Neural cell (in vitro differentiated cells): ENCODE results near the gene ACAA1. TPM values are rescaled to one million over a fixed set of nuclear protein-coding genes. Genes with fewer than 3 reads are reported as not detected.

ENCODE experiments used
- H2AFZ ChIP-seq: fragments of 200-600, 300-800 bp; sonication (generic), shearing (Covaris generic); 2 replicates; pipeline ENCODE4 v1.6.0; 2014; ENCODE audit warnings: low read depth, mild to moderate bottlenecking, antibody characterized with exemption, low read length, moderate library complexity
- H3F3A ChIP-seq: fragments of 200-600 bp; shearing (Covaris generic); 2 replicates; pipeline ENCODE4 v1.6.1; 2016; ENCODE audit warnings: mild to moderate bottlenecking, moderate library complexity, mixed read lengths, antibody characterized with exemption, low read length; ENCODE audit not compliant: insufficient read depth, poor library complexity, severe bottlenecking
- H3K27ac ChIP-seq: fragments of 200-600, 300-800 bp; sonication (generic), shearing (Covaris generic); 2 replicates; pipeline ENCODE4 v1.5.1; 2014; ENCODE audit warnings: mild to moderate bottlenecking, low read length, moderate library complexity
- H3K27me3 ChIP-seq: fragments of 300-800, 200-600 bp; sonication (generic), shearing (Covaris generic); 2 replicates; pipeline ENCODE4 v1.6.0; 2014; ENCODE audit warnings: mild to moderate bottlenecking, low read depth, low read length, moderate library complexity; ENCODE audit not compliant: insufficient read depth
- H3K36me3 ChIP-seq: fragments of 300-800, 200-600 bp; sonication (generic), shearing (Covaris generic); 2 replicates; pipeline ENCODE4 v1.5.1; 2014; ENCODE audit warnings: mild to moderate bottlenecking, antibody characterized with exemption, low read length, moderate library complexity; ENCODE audit not compliant: insufficient read depth
- H3K4me2 ChIP-seq: fragments of 300-800, 200-600 bp; sonication (generic), shearing (Covaris generic); 2 replicates; pipeline ENCODE4 v1.6.0; 2014; ENCODE audit warnings: mild to moderate bottlenecking, low read length
- H3K4me3 ChIP-seq: fragments of 300-800, 200-600 bp; sonication (generic), shearing (Covaris generic); 2 replicates; pipeline ENCODE4 v1.5.1; 2014; ENCODE audit warnings: mild to moderate bottlenecking, low read length, moderate library complexity
- H3K79me2 ChIP-seq: fragments of 200-600 bp; shearing (Covaris generic); replicated peaks from 2 replicates; pipeline ENCODE4 v1.6.0; 2014; ENCODE audit warnings: mild to moderate bottlenecking, low read length, moderate library complexity; ENCODE audit not compliant: insufficient read depth
- H3K9ac ChIP-seq: fragments of 300-800, 200-600 bp; sonication (generic), shearing (Covaris generic); 2 replicates; pipeline ENCODE4 v1.6.1; 2016; ENCODE audit warnings: mild to moderate bottlenecking, low read length, mixed read lengths
- H3K9me2 ChIP-seq: fragments of 200-600 bp; shearing (Covaris generic); 2 replicates; pipeline ENCODE4 v1.6.1; 2016; ENCODE audit warnings: mild to moderate bottlenecking, low read length, mixed read lengths; ENCODE audit not compliant: insufficient read depth
- H3K9me3 ChIP-seq: fragments of 200-600, 300-800 bp; sonication (generic), shearing (Covaris generic); 2 replicates; pipeline ENCODE4 v1.6.1; 2016; ENCODE audit warnings: mild to moderate bottlenecking, mixed run types, low read length, moderate library complexity, mixed read lengths
- H4K20me1 ChIP-seq: fragments of 200-600 bp; shearing (Covaris generic); 2 replicates; pipeline ENCODE4 v1.6.1; 2016; ENCODE audit warnings: mild to moderate bottlenecking, mixed run types; ENCODE audit not compliant: insufficient read depth
- EP300 ChIP-seq: fragments of 450-650 bp; conservative IDR thresholded peaks from 2 replicates; pipeline ENCODE4 v1.6.1; 2014; ENCODE audit warnings: antibody characterized with exemption, mild to moderate bottlenecking, moderate library complexity; ENCODE audit not compliant: poor library complexity, severe bottlenecking
- EZH2 ChIP-seq: fragments of 200-600, 300-800 bp; shearing (Covaris generic), sonication (generic); IDR thresholded peaks from 2 replicates; pipeline ENCODE4 v1.6.1; 2014; ENCODE audit warnings: antibody characterized with exemption, low read length, borderline replicate concordance, mild to moderate bottlenecking; ENCODE audit not compliant: insufficient read depth, poor library complexity, severe bottlenecking
- MXI1 ChIP-seq: fragments of 450-650 bp; conservative IDR thresholded peaks from 2 replicates; pipeline ENCODE4 v1.6.1; 2014; ENCODE audit warnings: antibody characterized with exemption, mild to moderate bottlenecking; ENCODE audit not compliant: poor library complexity, severe bottlenecking
- POLR2AphosphoS5 ChIP-seq: IDR thresholded peaks from 2 replicates; pipeline ENCODE4 v1.6.1; 2012
- RAD21 ChIP-seq: fragments of 450-650 bp; conservative IDR thresholded peaks from 2 replicates; pipeline ENCODE4 v1.6.1; 2014; ENCODE audit warnings: antibody characterized with exemption, mild to moderate bottlenecking, moderate library complexity
- REST ChIP-seq: IDR thresholded peaks from 2 replicates; pipeline ENCODE4 v1.6.1; 2012; ENCODE audit warnings: borderline replicate concordance
- SMC3 ChIP-seq: fragments of 450-650 bp; conservative IDR thresholded peaks from 2 replicates; pipeline ENCODE4 v1.6.1; 2014; ENCODE audit warnings: antibody characterized with exemption, mild to moderate bottlenecking, moderate library complexity; ENCODE audit not compliant: poor library complexity
- TAF1 ChIP-seq: IDR thresholded peaks from 2 replicates; pipeline ENCODE4 v1.6.1; 2012; ENCODE audit warnings: low read depth
- polyA plus RNA-seq: library from polyadenylated mRNA; depleted of rRNA; stranded (reverse); fragments of >200 nt; gene quantifications from 2 replicates; pipeline ENCODE4 v1.2.3, GENCODE V29; 2014
- TF ChIP-seq, protein P1 (sequence below): fragments of 450-650 bp; IDR thresholded peaks from 2 replicates; pipeline ENCODE4 v1.5.1; 2014; ENCODE audit warnings: antibody characterized with exemption, mild to moderate bottlenecking, moderate library complexity; ENCODE audit not compliant: poor library complexity, severe bottlenecking

Gene ACAA1
- polyA plus RNA-seq, 1 donor from 2014 or later: 59.1 TPM

- Histone ChIP-seq H3K9me2 (no peaks in the 10 kb centered on the region), H3K9me3 (no peaks in the 10 kb centered on the region), H2AFZ (no peak overlapping the region), H3K27ac (no peak overlapping the region), H3K4me3 (no peak overlapping the region), H3F3A (no peaks in the 10 kb centered on the region), H3K27me3 (no peaks in the 10 kb centered on the region), H3K9ac (no peak overlapping the region), H3K36me3 (no peaks in the 10 kb centered on the region), H3K79me2 (no peaks in the 10 kb centered on the region), H4K20me1 (no peaks in the 10 kb centered on the region), H3K4me2 (no peak overlapping the region)
- no peak for TF ChIP-seq POLR2AphosphoS5
Observed at GRCh38 chr3:38100498-38100897, 36.4 kb downstream of the ACAA1 start.

- Histone ChIP-seq H3K27ac (no peak overlapping the region), H3K4me2 (no peak overlapping the region), H3K9me3 (no peaks in the 10 kb centered on the region), H2AFZ (no peak overlapping the region), H3K9ac (no peak overlapping the region), H3K4me3 (no peak overlapping the region), H3K9me2 (no peaks in the 10 kb centered on the region), H4K20me1 (no peaks in the 10 kb centered on the region), H3K27me3 (no peaks in the 10 kb centered on the region), H3K36me3 (no peaks in the 10 kb centered on the region), H3F3A (no peaks in the 10 kb centered on the region), H3K79me2 (no peaks in the 10 kb centered on the region)
- TF ChIP-seq EP300 (no peak), REST (no peak), POLR2AphosphoS5 (no peak), TAF1 (no peak), EZH2 (no peak), MXI1 (no peak), RAD21 (no peak), SMC3 (no peak)
- TF ChIP-seq, protein P1, sequence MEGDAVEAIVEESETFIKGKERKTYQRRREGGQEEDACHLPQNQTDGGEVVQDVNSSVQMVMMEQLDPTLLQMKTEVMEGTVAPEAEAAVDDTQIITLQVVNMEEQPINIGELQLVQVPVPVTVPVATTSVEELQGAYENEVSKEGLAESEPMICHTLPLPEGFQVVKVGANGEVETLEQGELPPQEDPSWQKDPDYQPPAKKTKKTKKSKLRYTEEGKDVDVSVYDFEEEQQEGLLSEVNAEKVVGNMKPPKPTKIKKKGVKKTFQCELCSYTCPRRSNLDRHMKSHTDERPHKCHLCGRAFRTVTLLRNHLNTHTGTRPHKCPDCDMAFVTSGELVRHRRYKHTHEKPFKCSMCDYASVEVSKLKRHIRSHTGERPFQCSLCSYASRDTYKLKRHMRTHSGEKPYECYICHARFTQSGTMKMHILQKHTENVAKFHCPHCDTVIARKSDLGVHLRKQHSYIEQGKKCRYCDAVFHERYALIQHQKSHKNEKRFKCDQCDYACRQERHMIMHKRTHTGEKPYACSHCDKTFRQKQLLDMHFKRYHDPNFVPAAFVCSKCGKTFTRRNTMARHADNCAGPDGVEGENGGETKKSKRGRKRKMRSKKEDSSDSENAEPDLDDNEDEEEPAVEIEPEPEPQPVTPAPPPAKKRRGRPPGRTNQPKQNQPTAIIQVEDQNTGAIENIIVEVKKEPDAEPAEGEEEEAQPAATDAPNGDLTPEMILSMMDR: no peak
Observed at GRCh38 chr3:38099518-38099917, 37.4 kb downstream of the ACAA1 start.

GRCh38 chr3:38098376-38098723 lies 38.6 kb downstream of the ACAA1 start:
- Histone ChIP-seq H3F3A (no peaks in the 10 kb centered on the region), H3K9me3 (no peaks in the 10 kb centered on the region), H3K27me3 (no peaks in the 10 kb centered on the region), H3K9ac (no peak overlapping the region), H3K36me3 (no peaks in the 10 kb centered on the region), H3K4me2 (no peak overlapping the region), H3K9me2 (no peaks in the 10 kb centered on the region), H3K79me2 (no peaks in the 10 kb centered on the region), H4K20me1 (no peaks in the 10 kb centered on the region), H2AFZ (no peak overlapping the region), H3K4me3 (no peak overlapping the region), H3K27ac (no peak overlapping the region)
- TF ChIP-seq TAF1 (no peak), REST (no peak), POLR2AphosphoS5 (no peak), EP300 (no peak), MXI1 (no peak), EZH2 (no peak), RAD21 (no peak), SMC3 (no peak)
- TF ChIP-seq, protein P1: no peak
